Type B pancreatic cell (in vitro differentiated cells): ENCODE measurements around the gene REXO5. TPM values are rescaled to one million over a fixed set of nuclear protein-coding genes. Genes with fewer than 3 reads are reported as not detected.

Experiments used
- DNase-seq: peaks from one replicate; pipeline ENCODE4 v3.0.0; 2021; ENCODE audit warnings: mixed read lengths; ENCODE audit not compliant: unreplicated experiment; ENCODE audit errors: extremely low spot score
- H3K27ac Mint-ChIP-seq: 2 replicates; pipeline ENCODE4 v1.8.0; 2021; ENCODE audit warnings: mild to moderate bottlenecking, mixed read lengths
- H3K27me3 Mint-ChIP-seq: 2 replicates; pipeline ENCODE4 v1.8.0; 2021; ENCODE audit warnings: mixed read lengths
- H3K36me3 Mint-ChIP-seq: 2 replicates; pipeline ENCODE4 v1.8.0; 2021; ENCODE audit warnings: mixed read lengths
- H3K4me1 Mint-ChIP-seq: one replicate; pipeline ENCODE4 v1.8.0; 2021; ENCODE audit warnings: mixed read lengths; ENCODE audit not compliant: unreplicated experiment
- H3K4me3 Mint-ChIP-seq: 2 replicates; pipeline ENCODE4 v1.8.0; 2021; ENCODE audit warnings: mild to moderate bottlenecking, mixed read lengths
- H3K9me3 Mint-ChIP-seq: 2 replicates; pipeline ENCODE4 v1.8.0; 2021; ENCODE audit warnings: mixed read lengths
- CTCF ChIP-seq: fragments of 200-600 bp; sonication (generic); conservative IDR thresholded peaks from 2 replicates; pipeline ENCODE4 v1.5.0; 2021; ENCODE audit warnings: antibody characterized with exemption, mild to moderate bottlenecking
- total RNA-seq: library from RNA; stranded (reverse); gene quantifications from 2 replicates; pipeline ENCODE4 v1.2.1, GENCODE V29; 2021; ENCODE audit warnings: low replicate concordance

The REXO5 gene
- total RNA-seq, 1 donor from 2014 or later: 8.2 TPM

- H3K27ac Mint-ChIP-seq: no peak overlapping the region
- H3K4me1 Mint-ChIP-seq: peaks cover 8% of the 10 kb centered on the region
- H3K27me3 Mint-ChIP-seq: no peaks in the 10 kb centered on the region
- TF ChIP-seq CTCF: no peak
- no peak for DNase-seq
- H3K36me3 Mint-ChIP-seq: no peaks in the 10 kb centered on the region
- H3K4me3 Mint-ChIP-seq: no peak overlapping the region
- H3K9me3 Mint-ChIP-seq: no peaks in the 10 kb centered on the region
Observed at GRCh38 chr16:20765732-20766131, 40.6 kb upstream of the REXO5 start.

GRCh38 chr16:20766294-20766693 lies 40.0 kb upstream of the REXO5 start:
- Mint-ChIP-seq H3K9me3 (no peaks in the 10 kb centered on the region), H3K27me3 (no peaks in the 10 kb centered on the region), H3K36me3 (no peaks in the 10 kb centered on the region), H3K4me1 (peaks cover 8% of the 10 kb centered on the region), H3K27ac (no peak overlapping the region), H3K4me3 (no peak overlapping the region)
- DNase-seq: no peak
- TF ChIP-seq CTCF: no peak

- H3K36me3 Mint-ChIP-seq: no peaks in the 10 kb centered on the region
- no peak for DNase-seq
- H3K4me3 Mint-ChIP-seq: no peak overlapping the region
- no peaks in the 10 kb centered on the region for H3K27me3 Mint-ChIP-seq
- H3K9me3 Mint-ChIP-seq: no peaks in the 10 kb centered on the region
- H3K4me1 Mint-ChIP-seq: peaks cover 8% of the 10 kb centered on the region
- no peak for TF ChIP-seq CTCF
- no peak overlapping the region for H3K27ac Mint-ChIP-seq
Observed at GRCh38 chr16:20767577-20767976, 38.8 kb upstream of the REXO5 start.

- Mint-ChIP-seq H3K9me3 (no peaks in the 10 kb centered on the region), H3K36me3 (no peaks in the 10 kb centered on the region), H3K4me3 (no peak overlapping the region), H3K27me3 (no peaks in the 10 kb centered on the region), H3K27ac (no peak overlapping the region), H3K4me1 (peaks cover 8% of the 10 kb centered on the region)
- TF ChIP-seq CTCF: no peak
- DNase-seq: no peak
Observed at GRCh38 chr16:20768121-20768520, 38.2 kb upstream of the REXO5 start.

- Mint-ChIP-seq H3K36me3 (no peaks in the 10 kb centered on the region), H3K9me3 (no peaks in the 10 kb centered on the region), H3K27me3 (no peaks in the 10 kb centered on the region), H3K4me1 (peaks cover 2% of the 10 kb centered on the region), H3K4me3 (no peak overlapping the region), H3K27ac (no peak overlapping the region)
- no peak for DNase-seq
- TF ChIP-seq CTCF: no peak
Observed at GRCh38 chr16:20768818-20769217, 37.5 kb upstream of the REXO5 start.

GRCh38 chr16:20773679-20774078 lies 32.6 kb upstream of the REXO5 start:
- no peak for TF ChIP-seq CTCF
- DNase-seq: no peak
- no peak overlapping the region for H3K27ac Mint-ChIP-seq
- no peaks in the 10 kb centered on the region for H3K4me1 Mint-ChIP-seq
- H3K9me3 Mint-ChIP-seq: no peaks in the 10 kb centered on the region
- H3K36me3 Mint-ChIP-seq: no peaks in the 10 kb centered on the region
- no peaks in the 10 kb centered on the region for H3K27me3 Mint-ChIP-seq
- H3K4me3 Mint-ChIP-seq: no peak overlapping the region
